Measurements from ENCODE around the gene ALDH8A1.

The ALDH8A1 gene

GRCh38 chr6:134949927-134950326 lies at the start of gene ALDH8A1:
TSS of gene ALDH8A1 (minus strand) at chr6:134950101. CDS start at chr6:134950053, 48 bp downstream.
- no peak within 1 kb of the TSS for H3K4me3 ChIP-seq (ENCODE audit: low read depth, low read length)
- in situ Hi-C loops (cut with HindIII; ENCODE audit: low pct_ligation_motif_present, low sequenced_read_pairs), result no loop called here
- TF ChIP-seq CTCF (IDR thresholded peaks at IDR 0.05; ENCODE audit: low read depth, low read length, missing control alignments), result no peak
- no peaks in the 10 kb centered on the region for H3K27me3 ChIP-seq (replicated peaks)
- H3K27ac ChIP-seq, result no peak within 1 kb of the TSS
- no peaks in the 10 kb centered on the region for H3K36me3 ChIP-seq (replicated peaks)
- no peak for DNase-seq

- no peak overlapping the region for H3K27ac ChIP-seq
- in situ Hi-C loops (cut with HindIII; ENCODE audit: low pct_ligation_motif_present, low sequenced_read_pairs), result no loop called here
- no peaks in the 10 kb centered on the region for H3K27me3 ChIP-seq (replicated peaks)
- no peak overlapping the region for H3K4me3 ChIP-seq (ENCODE audit: low read depth, low read length)
- H3K36me3 ChIP-seq (replicated peaks), result peaks cover 2% of the 10 kb centered on the region
- DNase-seq, result no peak
- no peak for TF ChIP-seq CTCF (IDR thresholded peaks at IDR 0.05; ENCODE audit: low read depth, low read length, missing control alignments)
Observed at GRCh38 chr6:134999107-134999506, 49.2 kb upstream of the ALDH8A1 start.

GRCh38 chr6:134997133-134997995 lies 47.5 kb upstream of the ALDH8A1 start:
- no peak overlapping the region for H3K27ac ChIP-seq
- no peak for TF ChIP-seq CTCF (IDR thresholded peaks at IDR 0.05; ENCODE audit: low read depth, low read length, missing control alignments)
- DNase-seq, result no peak
- H3K4me3 ChIP-seq (ENCODE audit: low read depth, low read length), result no peak overlapping the region
- no peaks in the 10 kb centered on the region for H3K27me3 ChIP-seq (replicated peaks)
- in situ Hi-C loops (cut with HindIII; ENCODE audit: low pct_ligation_motif_present, low sequenced_read_pairs), result no loop called here
- peaks cover 2% of the 10 kb centered on the region for H3K36me3 ChIP-seq (replicated peaks)

- no peak overlapping the region for H3K27ac ChIP-seq
- in situ Hi-C loops (cut with HindIII; ENCODE audit: low pct_ligation_motif_present, low sequenced_read_pairs), result no loop called here
- peaks cover 4% of the 10 kb centered on the region for H3K36me3 ChIP-seq (replicated peaks)
- no peak for DNase-seq
- no peaks in the 10 kb centered on the region for H3K27me3 ChIP-seq (replicated peaks)
- TF ChIP-seq CTCF (IDR thresholded peaks at IDR 0.05; ENCODE audit: low read depth, low read length, missing control alignments), result no peak
- no peak overlapping the region for H3K4me3 ChIP-seq (ENCODE audit: low read depth, low read length)
Observed at GRCh38 chr6:134995536-134995935, 45.6 kb upstream of the ALDH8A1 start.

- no peak for DNase-seq
- Histone ChIP-seq H3K27ac (no peak overlapping the region), H3K4me3 (ENCODE audit: low read depth, low read length) (no peak overlapping the region), H3K36me3 (replicated peaks) (peaks cover 4% of the 10 kb centered on the region), H3K27me3 (replicated peaks) (no peaks in the 10 kb centered on the region)
- TF ChIP-seq CTCF (IDR thresholded peaks at IDR 0.05; ENCODE audit: low read depth, low read length, missing control alignments), result no peak
- in situ Hi-C loops (cut with HindIII; ENCODE audit: low pct_ligation_motif_present, low sequenced_read_pairs), result no loop called here
Observed at GRCh38 chr6:134994431-134994830, 44.5 kb upstream of the ALDH8A1 start.
